Brain microvascular endothelial cell (primary cell): ENCODE data around the gene SRPRB.

Experiments used
- DNase-seq: peaks from one replicate; pipeline ENCODE4 v3.0.0-alpha.2; 2020
- H3K27ac ChIP-seq: fragments of 250-450 bp; sonication (Bioruptor Pico); 2 replicates; pipeline ENCODE4 v1.5.1; 2020; ENCODE audit warnings: mild to moderate bottlenecking, moderate library complexity
- H3K27me3 ChIP-seq: fragments of 250-450 bp; sonication (Bioruptor Pico); replicated peaks from 2 replicates; pipeline ENCODE4 v1.5.1; 2020; ENCODE audit warnings: mild to moderate bottlenecking
- H3K36me3 ChIP-seq: fragments of 250-450 bp; sonication (Bioruptor Pico); replicated peaks from 2 replicates; pipeline ENCODE4 v1.5.1; 2020; ENCODE audit warnings: mild to moderate bottlenecking
- H3K4me3 ChIP-seq: 2 replicates; pipeline ENCODE4 v1.5.1; 2011; ENCODE audit warnings: low read depth, mild to moderate bottlenecking, control low read depth, low read length, moderate library complexity
- in situ Hi-C: cut with HindIII; loops from 2 replicates; pipeline ENCODE4 v1.10.0; 2017; ENCODE audit warnings: low sequenced_read_pairs, low pct_ligation_motif_present
- TF ChIP-seq, protein P1 (sequence below): IDR thresholded peaks from 2 replicates; pipeline ENCODE4 v1.5.1; 2011; ENCODE audit warnings: low read depth, mild to moderate bottlenecking, moderate library complexity, low read length, control low read depth, inconsistent platforms; ENCODE audit errors: missing control alignments

The SRPRB gene

DNA sequence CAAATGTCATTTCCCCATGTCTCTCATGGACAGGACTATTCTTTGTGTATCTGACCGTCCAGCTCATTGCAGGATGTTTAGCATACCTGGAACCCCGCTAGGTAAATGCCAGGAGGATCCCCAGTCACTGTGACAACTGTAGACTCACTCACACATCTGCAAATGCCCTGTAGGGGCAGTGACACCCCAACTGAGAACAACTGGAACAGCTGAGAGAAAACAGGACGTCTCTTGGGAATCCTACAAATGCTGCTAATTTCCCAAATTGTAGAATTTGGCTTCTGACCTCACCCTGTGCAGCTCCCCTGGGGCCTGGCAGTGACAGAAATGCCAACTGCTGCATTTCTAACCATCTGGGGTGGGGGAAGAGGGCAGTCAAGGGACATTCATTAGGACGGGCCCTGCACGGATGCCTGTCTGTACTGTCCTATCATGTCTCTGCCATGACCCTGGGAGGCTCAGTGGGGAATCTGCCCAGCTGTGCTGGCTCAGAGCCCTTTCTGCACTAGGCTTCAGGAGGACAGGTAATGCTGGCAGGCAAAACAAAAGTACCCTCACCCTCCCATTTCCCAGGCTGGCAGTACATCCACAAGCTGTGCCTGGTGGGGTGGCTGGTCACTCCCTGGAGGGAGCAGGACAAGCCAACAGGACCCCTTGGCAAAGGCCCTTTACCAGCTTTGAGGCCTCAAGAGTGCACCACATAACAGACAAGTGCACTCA lies 59.7 kb downstream of the SRPRB start:
- TF ChIP-seq, protein P1, sequence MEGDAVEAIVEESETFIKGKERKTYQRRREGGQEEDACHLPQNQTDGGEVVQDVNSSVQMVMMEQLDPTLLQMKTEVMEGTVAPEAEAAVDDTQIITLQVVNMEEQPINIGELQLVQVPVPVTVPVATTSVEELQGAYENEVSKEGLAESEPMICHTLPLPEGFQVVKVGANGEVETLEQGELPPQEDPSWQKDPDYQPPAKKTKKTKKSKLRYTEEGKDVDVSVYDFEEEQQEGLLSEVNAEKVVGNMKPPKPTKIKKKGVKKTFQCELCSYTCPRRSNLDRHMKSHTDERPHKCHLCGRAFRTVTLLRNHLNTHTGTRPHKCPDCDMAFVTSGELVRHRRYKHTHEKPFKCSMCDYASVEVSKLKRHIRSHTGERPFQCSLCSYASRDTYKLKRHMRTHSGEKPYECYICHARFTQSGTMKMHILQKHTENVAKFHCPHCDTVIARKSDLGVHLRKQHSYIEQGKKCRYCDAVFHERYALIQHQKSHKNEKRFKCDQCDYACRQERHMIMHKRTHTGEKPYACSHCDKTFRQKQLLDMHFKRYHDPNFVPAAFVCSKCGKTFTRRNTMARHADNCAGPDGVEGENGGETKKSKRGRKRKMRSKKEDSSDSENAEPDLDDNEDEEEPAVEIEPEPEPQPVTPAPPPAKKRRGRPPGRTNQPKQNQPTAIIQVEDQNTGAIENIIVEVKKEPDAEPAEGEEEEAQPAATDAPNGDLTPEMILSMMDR: peak; percentile 35
- peaks cover 5% of the 10 kb centered on the region for H3K27me3 ChIP-seq
- in situ Hi-C loops: no loop called here
- no peaks in the 10 kb centered on the region for H3K36me3 ChIP-seq
- H3K27ac ChIP-seq: no peak overlapping the region
- no peak overlapping the region for H3K4me3 ChIP-seq
- no peak for DNase-seq

DNA sequence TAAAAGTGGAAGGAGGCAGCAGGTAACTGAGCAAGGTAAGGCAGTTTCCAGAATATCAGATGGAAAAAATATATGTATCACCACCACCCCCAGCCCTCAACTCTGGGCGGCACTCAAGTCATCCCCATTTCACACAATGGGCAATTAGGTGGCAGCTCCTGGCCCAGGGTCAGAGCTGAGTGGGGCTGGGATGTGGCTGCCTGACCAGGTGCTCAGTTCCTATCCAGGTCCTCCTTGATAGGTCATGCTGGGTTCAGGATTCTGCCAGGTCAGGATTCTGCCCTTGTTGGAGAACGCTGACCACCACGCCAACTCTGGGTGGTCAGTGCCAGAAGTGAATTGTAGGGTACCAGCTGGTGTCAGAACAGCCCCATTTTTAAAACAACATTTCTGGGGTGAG lies 60.5 kb downstream of the SRPRB start:
- peaks cover 5% of the 10 kb centered on the region for H3K27me3 ChIP-seq
- H3K27ac ChIP-seq: no peak overlapping the region
- TF ChIP-seq, protein P1: no peak
- no peak overlapping the region for H3K4me3 ChIP-seq
- H3K36me3 ChIP-seq: no peaks in the 10 kb centered on the region
- in situ Hi-C loops: no loop called here
- DNase-seq: no peak

DNA sequence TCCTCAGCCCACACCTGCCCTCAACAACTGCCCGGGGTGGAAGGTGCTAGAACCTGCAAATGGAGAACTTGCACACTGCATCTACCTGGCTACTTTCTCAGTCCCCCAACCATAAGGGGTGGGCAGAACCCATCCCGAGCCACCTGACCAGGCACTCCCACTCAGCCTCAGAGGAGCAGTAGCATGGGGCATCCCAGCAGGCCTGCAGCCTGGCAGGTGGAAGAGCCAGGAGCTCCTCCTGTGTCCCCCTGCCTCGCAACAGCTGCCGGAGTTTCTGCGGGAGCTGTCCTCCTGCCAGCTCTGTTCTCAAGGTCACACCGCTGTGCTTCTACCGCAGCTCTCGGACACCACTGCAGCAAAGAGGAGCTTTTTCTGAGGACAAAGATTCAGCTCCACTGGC lies 62.6 kb downstream of the SRPRB start:
- TF ChIP-seq, protein P1: no peak
- DNase-seq: no peak
- Histone ChIP-seq H3K27me3 (peaks cover 5% of the 10 kb centered on the region), H3K27ac (no peak overlapping the region), H3K36me3 (no peaks in the 10 kb centered on the region), H3K4me3 (no peak overlapping the region)
- in situ Hi-C loops: no loop called here

DNA sequence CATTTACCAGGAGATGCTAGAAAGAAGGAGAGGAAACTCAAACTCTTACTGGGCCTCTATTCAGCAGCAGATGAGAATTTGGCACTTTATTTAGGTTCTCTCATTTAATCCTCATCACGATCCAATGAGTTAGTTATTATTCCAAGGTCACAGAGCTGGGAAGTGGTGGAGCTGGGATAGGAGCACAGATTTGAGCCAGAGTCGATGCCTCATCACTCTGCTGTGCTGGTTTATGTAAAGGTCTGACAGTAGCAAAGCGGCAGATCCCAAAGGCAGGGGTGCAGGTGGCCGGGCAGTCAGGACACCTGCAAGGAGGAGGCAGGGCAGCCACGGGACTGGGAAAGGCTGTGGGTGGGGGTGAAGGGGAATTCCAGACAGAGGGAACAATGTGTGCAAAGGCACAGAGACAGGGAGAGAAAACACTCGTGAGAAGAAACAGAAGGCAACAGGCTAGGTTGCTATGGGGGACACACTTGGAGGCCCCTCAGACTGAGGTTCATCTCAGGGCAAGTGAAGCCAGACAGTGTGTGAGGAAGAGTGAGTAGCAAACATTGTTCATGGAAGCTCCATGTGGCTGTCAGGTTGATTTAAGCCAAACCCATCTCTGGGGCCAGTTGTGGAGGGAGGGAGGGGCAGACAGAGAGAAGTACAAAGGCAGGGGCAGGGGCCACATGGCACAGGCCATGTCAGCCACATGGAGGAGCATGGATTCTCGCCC lies 63.3 kb downstream of the SRPRB start:
- Histone ChIP-seq H3K27ac (no peak overlapping the region), H3K4me3 (no peak overlapping the region), H3K36me3 (no peaks in the 10 kb centered on the region), H3K27me3 (peaks cover 5% of the 10 kb centered on the region)
- in situ Hi-C loops: no loop called here
- TF ChIP-seq, protein P1: no peak
- no peak for DNase-seq

DNA sequence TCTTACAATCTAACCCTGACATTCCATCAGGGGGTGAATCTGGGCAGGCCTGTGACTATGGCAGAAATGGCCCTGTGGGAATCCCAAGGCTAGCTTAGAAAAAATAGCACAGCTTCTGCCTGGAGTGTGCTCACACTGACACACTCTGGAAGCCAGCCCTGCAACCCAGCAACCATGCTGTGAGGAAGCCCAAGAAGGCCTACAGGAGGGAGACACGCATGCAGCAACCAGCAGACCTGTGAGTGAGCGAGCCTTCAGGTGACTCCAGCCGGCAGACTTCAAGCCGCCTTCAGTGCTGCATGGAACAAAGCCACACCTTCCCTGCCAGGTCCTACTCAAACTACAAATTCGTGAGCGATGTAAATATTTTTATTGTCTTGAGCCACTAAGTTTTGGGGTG lies 64.0 kb downstream of the SRPRB start:
- TF ChIP-seq, protein P1: no peak
- Histone ChIP-seq H3K27me3 (peaks cover 5% of the 10 kb centered on the region), H3K27ac (no peak overlapping the region), H3K36me3 (no peaks in the 10 kb centered on the region), H3K4me3 (no peak overlapping the region)
- no peak for DNase-seq
- in situ Hi-C loops: no loop called here

DNA sequence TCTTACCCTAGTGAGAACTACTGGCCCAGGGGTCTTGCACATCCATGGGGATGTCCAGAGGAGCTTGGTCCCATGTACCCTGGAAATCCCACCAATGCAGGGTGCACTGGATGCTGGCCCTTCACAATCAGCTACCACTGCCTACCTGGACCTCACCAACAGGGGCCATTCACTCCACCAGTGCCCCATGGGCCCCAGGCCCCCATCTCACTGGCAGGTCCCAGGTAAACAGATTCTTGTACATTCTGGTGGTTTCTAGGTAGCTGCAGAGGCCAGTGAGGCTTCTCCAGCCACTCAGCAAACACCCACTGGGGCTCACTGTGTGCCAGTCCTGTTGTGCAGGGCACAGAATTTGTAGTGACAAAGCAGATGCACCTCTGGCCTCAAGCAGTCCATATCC lies 65.2 kb downstream of the SRPRB start:
- in situ Hi-C loops: no loop called here
- Histone ChIP-seq H3K27me3 (peaks cover 2% of the 10 kb centered on the region), H3K36me3 (no peaks in the 10 kb centered on the region), H3K4me3 (no peak overlapping the region), H3K27ac (no peak overlapping the region)
- TF ChIP-seq, protein P1: no peak
- no peak for DNase-seq
